GM10266 (cell line): ENCODE data around the gene TTC16.

Experiments
- DNase-seq: peaks from one replicate; pipeline ENCODE4 v3.0.0; 2012; ENCODE audit errors: extremely low spot score
- TF ChIP-seq, protein P1 (sequence below): IDR thresholded peaks from 2 replicates; pipeline ENCODE4 v1.5.1; 2012; ENCODE audit warnings: mild to moderate bottlenecking, low read depth; ENCODE audit not compliant: control insufficient read depth, insufficient read depth; ENCODE audit errors: missing control alignments

Gene TTC16

GRCh38 chr9:127770583-127770904, 54.7 kb downstream of the TTC16 start:
- TF ChIP-seq, protein P1, sequence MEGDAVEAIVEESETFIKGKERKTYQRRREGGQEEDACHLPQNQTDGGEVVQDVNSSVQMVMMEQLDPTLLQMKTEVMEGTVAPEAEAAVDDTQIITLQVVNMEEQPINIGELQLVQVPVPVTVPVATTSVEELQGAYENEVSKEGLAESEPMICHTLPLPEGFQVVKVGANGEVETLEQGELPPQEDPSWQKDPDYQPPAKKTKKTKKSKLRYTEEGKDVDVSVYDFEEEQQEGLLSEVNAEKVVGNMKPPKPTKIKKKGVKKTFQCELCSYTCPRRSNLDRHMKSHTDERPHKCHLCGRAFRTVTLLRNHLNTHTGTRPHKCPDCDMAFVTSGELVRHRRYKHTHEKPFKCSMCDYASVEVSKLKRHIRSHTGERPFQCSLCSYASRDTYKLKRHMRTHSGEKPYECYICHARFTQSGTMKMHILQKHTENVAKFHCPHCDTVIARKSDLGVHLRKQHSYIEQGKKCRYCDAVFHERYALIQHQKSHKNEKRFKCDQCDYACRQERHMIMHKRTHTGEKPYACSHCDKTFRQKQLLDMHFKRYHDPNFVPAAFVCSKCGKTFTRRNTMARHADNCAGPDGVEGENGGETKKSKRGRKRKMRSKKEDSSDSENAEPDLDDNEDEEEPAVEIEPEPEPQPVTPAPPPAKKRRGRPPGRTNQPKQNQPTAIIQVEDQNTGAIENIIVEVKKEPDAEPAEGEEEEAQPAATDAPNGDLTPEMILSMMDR: no peak
- DNase-seq: no peak

DNA sequence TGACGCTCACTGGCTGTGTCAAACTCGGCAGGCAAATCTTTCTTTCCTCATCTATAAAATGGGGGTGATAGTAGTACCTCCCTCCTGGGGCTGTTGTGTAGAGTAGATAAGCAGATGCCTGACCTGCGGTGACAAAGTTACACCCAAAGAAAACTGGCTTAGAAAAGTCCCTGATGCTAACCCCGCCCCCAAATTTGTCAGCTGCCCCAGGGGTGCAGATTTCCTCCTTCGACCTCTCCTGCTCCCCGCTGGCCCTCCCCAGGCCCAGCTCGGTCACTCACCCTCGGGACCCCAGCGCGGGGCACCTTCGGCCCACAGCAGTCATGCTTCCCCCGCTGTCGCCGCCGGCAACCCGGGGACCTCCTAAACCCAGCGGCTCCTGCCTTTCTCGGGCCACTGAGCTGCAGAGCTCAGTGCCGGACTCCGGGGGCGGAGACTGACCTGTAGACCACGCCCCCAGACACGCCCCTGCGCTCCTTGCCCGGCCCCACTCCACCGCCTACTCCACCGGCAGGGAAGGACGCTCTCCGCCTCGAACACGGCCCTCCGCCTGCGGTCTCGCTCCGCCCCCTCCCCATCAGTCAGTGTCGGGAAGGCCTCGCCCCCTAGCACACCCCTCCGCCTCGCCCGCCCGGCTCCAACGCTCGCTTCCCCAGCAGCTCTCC, 55.2 kb downstream of the TTC16 start:
- TF ChIP-seq, protein P1: no peak
- peak; percentile 96 for DNase-seq

DNA sequence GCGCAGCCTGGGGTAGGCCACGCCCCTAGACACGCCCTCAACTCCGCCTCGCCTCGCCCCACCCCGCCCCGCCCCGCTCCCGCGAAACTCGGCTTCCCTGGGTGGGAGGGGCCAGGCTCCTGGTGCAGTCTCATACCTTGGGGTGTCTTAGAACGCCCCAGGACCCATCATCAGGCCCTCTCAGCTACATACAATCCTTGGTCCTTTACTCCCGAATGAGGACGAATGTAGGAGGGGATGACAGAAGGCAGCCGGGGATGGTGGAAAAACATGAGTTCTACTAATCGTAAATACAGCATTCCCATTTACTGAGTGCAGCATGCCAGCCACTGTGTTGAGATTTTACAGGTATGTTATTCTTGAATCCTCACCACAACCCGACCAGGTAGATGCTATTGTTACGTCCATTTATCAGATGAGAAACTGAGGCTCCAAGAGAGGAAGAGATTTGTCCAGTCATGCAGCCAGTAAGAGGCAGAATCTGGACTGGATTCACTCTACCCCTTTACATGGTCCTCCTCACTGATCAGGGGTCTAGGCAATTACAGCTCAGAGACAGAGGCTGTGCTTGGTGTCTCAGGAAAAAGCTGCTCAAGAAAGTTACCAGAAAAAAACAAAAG, 55.8 kb downstream of the TTC16 start:
- TF ChIP-seq, protein P1: no peak
- DNase-seq: no peak

GRCh38 chr9:127772603-127773002, 56.7 kb downstream of the TTC16 start:
- no peak for DNase-seq
- TF ChIP-seq, protein P1: no peak

- no peak for DNase-seq
- TF ChIP-seq, protein P1: no peak
Observed at GRCh38 chr9:127773272-127773671, 57.4 kb downstream of the TTC16 start.

GRCh38 chr9:127773981-127774380, 58.1 kb downstream of the TTC16 start:
- no peak for DNase-seq
- TF ChIP-seq, protein P1: no peak

- DNase-seq: peak; percentile 79
- TF ChIP-seq, protein P1: no peak
Observed at GRCh38 chr9:127776195-127776923, 60.5 kb downstream of the TTC16 start.
